SK-N-SH (cell line): ENCODE measurements around the gene TSC22D2. TPM values are rescaled to one million over a fixed set of nuclear protein-coding genes. Genes with fewer than 3 reads are reported as not detected.
A peak's percentile ranks its signal among the peaks of the same experiment; 100 is the strongest.

Source experiments
- CTCF ChIA-PET: fragments of 300-600, 350-600 bp; formaldehyde crosslinking; extraction: SDS; loops from one replicate; lab custom pipeline; 2021; lab: Yijun Ruan, JAX
- POLR2A ChIA-PET: fragments of 350-600 bp; sonication (Branson Sonifier 250); formaldehyde crosslinking; extraction: SDS; loops from one replicate; lab custom pipeline; 2020; ENCODE audit warnings: antibody characterized with exemption, inconsistent platforms; lab: Yijun Ruan, JAX
- DNase-seq: peaks from one replicate; pipeline ENCODE4 v3.0.0; 2012
- H2AFZ ChIP-seq: fragments of 200-600 bp; sonication (generic); 2 replicates; pipeline ENCODE4 v1.8.1; 2016; ENCODE audit warnings: antibody characterized with exemption, mild to moderate bottlenecking, low read depth
- H3F3A ChIP-seq: fragments of 200-600 bp; sonication (generic); replicated peaks from 2 replicates; pipeline ENCODE3; 2016; ENCODE audit warnings: antibody characterized with exemption, mild to moderate bottlenecking; ENCODE audit not compliant: insufficient read depth
- H3K27ac ChIP-seq, 2 experiments: fragments of 200-500 bp in 1 of 2; fragments of 200-600 bp in 1 of 2; sonication (Bioruptor generic) in 1 of 2; sonication (generic), shearing (Covaris generic) in 1 of 2; 2 replicates each; pipeline versions ENCODE4 v1.5.1 to v1.6.1; 2014 to 2016; ENCODE audit warnings: low read depth in 2 of 2, inconsistent platforms in 1 of 2, low read length in 1 of 2, mild to moderate bottlenecking in 1 of 2, mixed read lengths in 1 of 2
- H3K27me3 ChIP-seq: fragments of 200-600 bp; sonication (generic), shearing (Covaris generic); 2 replicates; pipeline ENCODE4 v1.6.1; 2016; ENCODE audit warnings: mixed run types; ENCODE audit not compliant: insufficient read depth
- H3K36me3 ChIP-seq, 2 experiments: fragments of 200-500 bp in 1 of 2; fragments of 200-600 bp in 1 of 2; sonication (Bioruptor generic) in 1 of 2; sonication (generic) in 1 of 2; replicated peaks in 1 of 2; 2 replicates each; pipeline versions ENCODE3 to v1.5.1; 2014 to 2016; ENCODE audit warnings: low read length in 1 of 2, mild to moderate bottlenecking in 1 of 2; ENCODE audit not compliant: insufficient read depth in 2 of 2, control insufficient read depth in 1 of 2
- H3K4me1 ChIP-seq, 2 experiments: fragments of 200-500 bp in 1 of 2; fragments of 200-600 bp in 1 of 2; sonication (Bioruptor generic) in 1 of 2; sonication (generic), shearing (Covaris generic) in 1 of 2; 2 replicates each; pipeline versions ENCODE4 v1.5.1 to v1.6.1; 2014 to 2016; ENCODE audit warnings: low read depth in 1 of 2, low read length in 1 of 2, mixed run types in 1 of 2; ENCODE audit not compliant: insufficient read depth in 2 of 2, control insufficient read depth in 1 of 2
- H3K4me2 ChIP-seq: fragments of 200-600 bp; sonication (generic), shearing (Covaris generic); 2 replicates; pipeline ENCODE4 v1.6.1; 2017; ENCODE audit warnings: mixed run types
- H3K4me3 ChIP-seq, 2 experiments: fragments of 200-500 bp in 1 of 2; fragments of 200-600 bp in 1 of 2; sonication (Bioruptor generic) in 1 of 2; sonication (generic), shearing (Covaris generic) in 1 of 2; 2 replicates each; pipeline versions ENCODE4 v1.5.1 to v1.8.1; 2014 to 2016; ENCODE audit warnings: low read depth in 2 of 2, inconsistent platforms in 1 of 2, low read length in 1 of 2, mild to moderate bottlenecking in 1 of 2, mixed read lengths in 1 of 2, moderate library complexity in 1 of 2
- H3K79me2 ChIP-seq: fragments of 200-600 bp; sonication (generic); 2 replicates; pipeline ENCODE4 v1.8.1; 2017; ENCODE audit warnings: mild to moderate bottlenecking; ENCODE audit not compliant: insufficient read depth
- H3K9ac ChIP-seq: fragments of 200-600 bp; sonication (generic); 2 replicates; pipeline ENCODE4 v1.6.1; 2017; ENCODE audit warnings: mixed run types
- H3K9me2 ChIP-seq: fragments of 200-600 bp; sonication (generic); 2 replicates; pipeline ENCODE4 v1.6.1; 2017; ENCODE audit warnings: mixed run types
- H3K9me3 ChIP-seq: fragments of 200-600 bp; sonication (generic); 2 replicates; pipeline ENCODE4 v1.6.1; 2017; ENCODE audit warnings: mixed run types, mild to moderate bottlenecking, moderate library complexity
- H4K20me1 ChIP-seq: fragments of 200-600 bp; sonication (generic); 2 replicates; pipeline ENCODE4 v1.6.1; 2017; ENCODE audit warnings: mild to moderate bottlenecking, mixed run types; ENCODE audit not compliant: insufficient read depth
- CHD2 ChIP-seq: fragments of 150-350 bp; IDR thresholded peaks from 2 replicates; pipeline ENCODE4 v1.6.1; 2018; ENCODE audit warnings: low read length; ENCODE audit not compliant: partially characterized antibody
- ELF1 ChIP-seq: IDR thresholded peaks from 2 replicates; pipeline ENCODE4 v1.4.0; 2012
- EP300 ChIP-seq, 2 experiments: IDR thresholded peaks; 2 replicates each; pipeline versions ENCODE4 v1.4.0 to v1.6.1; 2012; ENCODE audit warnings: borderline replicate concordance in 1 of 2, low read depth in 1 of 2, low read length in 1 of 2
- FOSL2 ChIP-seq: IDR thresholded peaks from 2 replicates; pipeline ENCODE4 v1.4.0; 2012; ENCODE audit warnings: low read depth, mild to moderate bottlenecking, moderate library complexity, borderline replicate concordance
- FOXM1 ChIP-seq: IDR thresholded peaks from 2 replicates; pipeline ENCODE4 v1.4.0; 2012; ENCODE audit warnings: low read depth, mild to moderate bottlenecking
- JUND ChIP-seq: IDR thresholded peaks from 2 replicates; pipeline ENCODE4 v1.4.0; 2012
- MEF2A ChIP-seq: IDR thresholded peaks from 2 replicates; pipeline ENCODE4 v1.4.0; 2012; ENCODE audit warnings: low read depth, borderline replicate concordance
- MXI1 ChIP-seq: IDR thresholded peaks from 2 replicates; pipeline ENCODE4 v1.6.1; 2012; ENCODE audit warnings: mild to moderate bottlenecking, low read depth, low read length, improper control_type of control experiment
- NFIC ChIP-seq: IDR thresholded peaks from 2 replicates; pipeline ENCODE4 v1.4.0; 2012; ENCODE audit warnings: borderline replicate concordance
- POLR2AphosphoS5 ChIP-seq: IDR thresholded peaks from 2 replicates; pipeline ENCODE4 v1.6.1; 2012; ENCODE audit warnings: low read depth, low read length
- RAD21 ChIP-seq: IDR thresholded peaks from 2 replicates; pipeline ENCODE4 v1.6.1; 2012; ENCODE audit warnings: mild to moderate bottlenecking, low read length
- RCOR1 ChIP-seq: fragments of 150-350 bp; IDR thresholded peaks from 2 replicates; pipeline ENCODE4 v1.6.1; 2017; ENCODE audit warnings: antibody characterized with exemption, low read length
- SIN3A ChIP-seq: IDR thresholded peaks from 2 replicates; pipeline ENCODE4 v1.6.1; 2012; ENCODE audit warnings: low read depth, mild to moderate bottlenecking, low read length, moderate library complexity, borderline replicate concordance
- SMC3 ChIP-seq: IDR thresholded peaks from 2 replicates; pipeline ENCODE4 v1.6.1; 2012; ENCODE audit warnings: low read depth, low read length, improper control_type of control experiment
- TAF1 ChIP-seq: IDR thresholded peaks from 2 replicates; pipeline ENCODE4 v1.6.1; 2012; ENCODE audit warnings: low read depth, mild to moderate bottlenecking, low read length, moderate library complexity, borderline replicate concordance
- TCF12 ChIP-seq: IDR thresholded peaks from 2 replicates; pipeline ENCODE4 v1.4.0; 2012
- TEAD4 ChIP-seq: IDR thresholded peaks from 2 replicates; pipeline ENCODE4 v1.4.0; 2012; ENCODE audit warnings: mild to moderate bottlenecking, borderline replicate concordance; ENCODE audit not compliant: insufficient read depth
- YY1 ChIP-seq: IDR thresholded peaks from 2 replicates; pipeline ENCODE4 v1.4.0; 2012; ENCODE audit warnings: low read depth, mild to moderate bottlenecking
- WGBS: methylation state at CpG from one replicate; pipeline ENCODE4 v1.1.6; 2017; ENCODE audit warnings: low lambda C conversion rate; 5-methylcytosine and 5-hydroxymethylcytosine counted together
- polyA plus RNA-seq, 3 experiments: library from polyadenylated mRNA; depleted of rRNA; stranded (reverse); fragments of >200 nt; gene quantifications; 2 replicates each; pipeline ENCODE4 v1.2.3, GENCODE V29; 2012
- TF ChIP-seq, protein P1 (sequence below): IDR thresholded peaks from 2 replicates; pipeline ENCODE4; 2012
- TF ChIP-seq, protein P2 (sequence below): IDR thresholded peaks from 2 replicates; pipeline ENCODE4 v1.4.0; 2012; ENCODE audit warnings: low read depth
- TF ChIP-seq, protein P3 (sequence below): IDR thresholded peaks from 2 replicates; pipeline ENCODE4 v1.4.0; 2012; ENCODE audit warnings: low read depth, borderline replicate concordance
- TF ChIP-seq, protein P4 (sequence below): fragments of 150-350 bp; IDR thresholded peaks from 2 replicates; pipeline ENCODE4 v1.6.1; 2016; ENCODE audit warnings: mild to moderate bottlenecking, low read depth, low read length
- TF ChIP-seq, protein P5 (sequence below): IDR thresholded peaks from 2 replicates; pipeline ENCODE4 v1.4.0; 2012; ENCODE audit warnings: low read depth, borderline replicate concordance

TSC22D2 gene
- polyA plus RNA-seq, 1 of the 3 experiments (the other 2 are of a cell fraction): 4.8 TPM

DNA sequence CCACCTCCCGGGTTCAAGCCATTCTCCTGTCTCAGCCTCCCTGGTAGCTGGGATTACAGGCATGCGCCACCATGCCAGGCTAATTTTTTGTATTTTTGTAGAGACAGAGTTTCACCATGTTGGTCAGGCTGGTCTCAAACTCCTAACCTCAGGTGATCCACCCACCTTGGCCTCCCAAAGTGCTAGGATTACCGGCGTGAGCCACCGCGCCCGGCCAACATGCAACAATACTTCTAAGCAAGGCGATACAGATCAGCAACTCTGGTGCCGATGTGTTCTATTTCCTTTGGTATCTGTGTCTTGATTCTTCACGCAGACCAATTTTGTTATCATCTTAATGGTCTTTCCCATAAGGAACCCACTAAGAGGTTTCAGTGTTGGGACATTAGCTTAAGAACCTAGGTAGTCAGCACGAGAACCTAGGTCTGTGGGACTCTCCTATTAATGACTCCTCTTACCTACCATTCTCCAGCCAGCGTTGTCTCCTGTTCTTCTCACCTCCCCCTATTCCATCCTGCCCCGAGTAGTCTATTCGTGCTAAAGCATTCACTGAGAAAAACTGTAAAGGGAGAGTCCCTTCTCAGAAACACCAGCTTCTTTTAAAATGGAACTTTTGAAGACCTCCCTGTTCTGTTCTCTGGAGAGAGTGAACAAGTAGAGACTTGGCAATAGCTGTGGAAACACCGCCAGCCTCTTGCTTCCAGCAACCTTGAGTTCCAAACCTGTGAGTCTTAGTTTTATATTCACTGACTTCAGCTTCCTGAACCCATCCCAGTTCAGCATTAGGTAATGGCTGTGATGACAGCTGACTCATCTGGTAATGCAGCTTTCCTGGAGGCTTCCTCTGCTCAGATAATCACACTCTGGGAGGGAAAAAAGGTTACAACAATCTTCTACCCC is 61.2 kb downstream of the TSC22D2 start:
- H3K27ac ChIP-seq: peak overlapping the region; percentile 45 to 97; a peak in 3 of 4 replicates
- CTCF ChIA-PET: interaction anchor here (0.9 to 2.6 kb wide), 2 partner anchors 8 to 26 kb away, joined by 3 to 13 read pairs; no protein-coding TSS in a partner anchor
- no peak for TF ChIP-seq YY1
- peak; percentile 89 for TF ChIP-seq NFIC
- peak; percentile 86; the same call in 1 of the 2 replicates for TF ChIP-seq SIN3A
- TF ChIP-seq, protein P1, sequence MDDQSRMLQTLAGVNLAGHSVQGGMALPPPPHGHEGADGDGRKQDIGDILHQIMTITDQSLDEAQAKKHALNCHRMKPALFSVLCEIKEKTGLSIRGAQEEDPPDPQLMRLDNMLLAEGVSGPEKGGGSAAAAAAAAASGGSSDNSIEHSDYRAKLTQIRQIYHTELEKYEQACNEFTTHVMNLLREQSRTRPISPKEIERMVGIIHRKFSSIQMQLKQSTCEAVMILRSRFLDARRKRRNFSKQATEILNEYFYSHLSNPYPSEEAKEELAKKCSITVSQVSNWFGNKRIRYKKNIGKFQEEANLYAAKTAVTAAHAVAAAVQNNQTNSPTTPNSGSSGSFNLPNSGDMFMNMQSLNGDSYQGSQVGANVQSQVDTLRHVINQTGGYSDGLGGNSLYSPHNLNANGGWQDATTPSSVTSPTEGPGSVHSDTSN: peak; percentile 94
- peak; percentile 89; the same call in 1 of the 2 replicates for TF ChIP-seq TEAD4
- TF ChIP-seq, protein P2, sequence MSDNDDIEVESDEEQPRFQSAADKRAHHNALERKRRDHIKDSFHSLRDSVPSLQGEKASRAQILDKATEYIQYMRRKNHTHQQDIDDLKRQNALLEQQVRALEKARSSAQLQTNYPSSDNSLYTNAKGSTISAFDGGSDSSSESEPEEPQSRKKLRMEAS: peak; percentile 88
- TF ChIP-seq, protein P3, sequence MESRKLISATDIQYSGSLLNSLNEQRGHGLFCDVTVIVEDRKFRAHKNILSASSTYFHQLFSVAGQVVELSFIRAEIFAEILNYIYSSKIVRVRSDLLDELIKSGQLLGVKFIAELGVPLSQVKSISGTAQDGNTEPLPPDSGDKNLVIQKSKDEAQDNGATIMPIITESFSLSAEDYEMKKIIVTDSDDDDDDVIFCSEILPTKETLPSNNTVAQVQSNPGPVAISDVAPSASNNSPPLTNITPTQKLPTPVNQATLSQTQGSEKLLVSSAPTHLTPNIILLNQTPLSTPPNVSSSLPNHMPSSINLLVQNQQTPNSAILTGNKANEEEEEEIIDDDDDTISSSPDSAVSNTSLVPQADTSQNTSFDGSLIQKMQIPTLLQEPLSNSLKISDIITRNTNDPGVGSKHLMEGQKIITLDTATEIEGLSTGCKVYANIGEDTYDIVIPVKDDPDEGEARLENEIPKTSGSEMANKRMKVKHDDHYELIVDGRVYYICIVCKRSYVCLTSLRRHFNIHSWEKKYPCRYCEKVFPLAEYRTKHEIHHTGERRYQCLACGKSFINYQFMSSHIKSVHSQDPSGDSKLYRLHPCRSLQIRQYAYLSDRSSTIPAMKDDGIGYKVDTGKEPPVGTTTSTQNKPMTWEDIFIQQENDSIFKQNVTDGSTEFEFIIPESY: peak; percentile 85
- TF ChIP-seq JUND: peak; percentile 97
- no peak for TF ChIP-seq CHD2
- TF ChIP-seq, protein P4, sequence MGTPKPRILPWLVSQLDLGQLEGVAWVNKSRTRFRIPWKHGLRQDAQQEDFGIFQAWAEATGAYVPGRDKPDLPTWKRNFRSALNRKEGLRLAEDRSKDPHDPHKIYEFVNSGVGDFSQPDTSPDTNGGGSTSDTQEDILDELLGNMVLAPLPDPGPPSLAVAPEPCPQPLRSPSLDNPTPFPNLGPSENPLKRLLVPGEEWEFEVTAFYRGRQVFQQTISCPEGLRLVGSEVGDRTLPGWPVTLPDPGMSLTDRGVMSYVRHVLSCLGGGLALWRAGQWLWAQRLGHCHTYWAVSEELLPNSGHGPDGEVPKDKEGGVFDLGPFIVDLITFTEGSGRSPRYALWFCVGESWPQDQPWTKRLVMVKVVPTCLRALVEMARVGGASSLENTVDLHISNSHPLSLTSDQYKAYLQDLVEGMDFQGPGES: no peak
- 0 out of 2 replicates have a peak, but pooled peaks have one; percentile 38 for TF ChIP-seq FOXM1
- no peak for TF ChIP-seq SMC3
- peak in 1 of 2 experiments; percentile 93; a peak in 1 of 4 replicates for TF ChIP-seq EP300 (IDR thresholded peaks at IDR 0.05; ENCODE audit: borderline replicate concordance in 1 of 2, low read depth in 1 of 2, low read length in 1 of 2)
- TF ChIP-seq, protein P5, sequence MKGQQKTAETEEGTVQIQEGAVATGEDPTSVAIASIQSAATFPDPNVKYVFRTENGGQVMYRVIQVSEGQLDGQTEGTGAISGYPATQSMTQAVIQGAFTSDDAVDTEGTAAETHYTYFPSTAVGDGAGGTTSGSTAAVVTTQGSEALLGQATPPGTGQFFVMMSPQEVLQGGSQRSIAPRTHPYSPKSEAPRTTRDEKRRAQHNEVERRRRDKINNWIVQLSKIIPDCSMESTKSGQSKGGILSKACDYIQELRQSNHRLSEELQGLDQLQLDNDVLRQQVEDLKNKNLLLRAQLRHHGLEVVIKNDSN: 0 out of 2 replicates have a peak, but pooled peaks have one; percentile 21
- TF ChIP-seq RCOR1: no peak
- peak; percentile 87 for TF ChIP-seq TCF12
- TF ChIP-seq RAD21: no peak
- no peak for TF ChIP-seq MXI1
- TF ChIP-seq ELF1: peak; percentile 52; the same call in 1 of the 2 replicates
- peak; percentile 60; the same call in 1 of the 2 replicates for TF ChIP-seq MEF2A
- peak; percentile 99 for TF ChIP-seq FOSL2
- TF ChIP-seq TAF1: no peak
- TF ChIP-seq POLR2AphosphoS5: peak; percentile 65; the same call in 1 of the 2 replicates

More for the DNA sequence above, 61.2 kb downstream of the TSC22D2 start:
- Histone ChIP-seq H3K36me3 (peaks cover 0 to 2% of the 10 kb centered on the region in 2 experiments), H3K27me3 (no peaks in the 10 kb centered on the region), H3K9ac (peak overlapping the region; percentile 58), H3K4me2 (peak overlapping the region; percentile 71), H3K4me3 (peak overlapping the region in 1 of 2 experiments; percentile 30; a peak in 1 of 4 replicates), H3K9me3 (no peaks in the 10 kb centered on the region), H4K20me1 (no peaks in the 10 kb centered on the region), H3K79me2 (no peaks in the 10 kb centered on the region), H3F3A (peaks cover 42% of the 10 kb centered on the region), H3K9me2 (no peaks in the 10 kb centered on the region), H3K4me1 (peaks cover 0 to 19% of the 10 kb centered on the region in 2 experiments; a peak in 3 of 4 replicates), H2AFZ (peak overlapping the region; percentile 48; the same call in 1 of the 2 replicates)
- POLR2A ChIA-PET: no interaction called here
- DNase-seq: no peak
- 79% methylated on average over 15 of the region's 15 CpGs for WGBS
